AG04450 (cell line): ENCODE data around the gene SCTR. TPM values are rescaled to one million over a fixed set of nuclear protein-coding genes. Genes with fewer than 3 reads are reported as not detected.
A peak's percentile ranks its signal among the peaks of the same experiment; 100 is the strongest.

Experiments used
- CTCF ChIA-PET: fragments of 300-600, 350-600 bp; formaldehyde crosslinking; extraction: SDS; loops from one replicate; lab custom pipeline; 2022; ENCODE audit warnings: antibody characterized with exemption, inconsistent platforms; lab: Charles Lee
- POLR2A ChIA-PET: fragments of 350-600 bp; formaldehyde crosslinking; extraction: SDS; loops from one replicate; lab custom pipeline; 2021; ENCODE audit warnings: antibody characterized with exemption, inconsistent platforms; lab: Yijun Ruan, JAX
- DNase-seq: peaks from one replicate; pipeline ENCODE4 v3.0.0-alpha.2; 2011; ENCODE audit warnings: low read depth, low spot score
- H3K27ac ChIP-seq: one replicate; pipeline ENCODE4 v1.5.1; 2012; ENCODE audit warnings: low read depth, low read length, control low read depth
- H3K27me3 ChIP-seq: one replicate; pipeline ENCODE4 v1.6.0; 2012; ENCODE audit warnings: low read length; ENCODE audit not compliant: control insufficient read depth, insufficient read depth
- H3K4me3 ChIP-seq: 2 replicates; pipeline ENCODE4 v1.5.1; 2011; ENCODE audit warnings: mild to moderate bottlenecking, low read depth, low read length, control low read depth
- H3K9me3 ChIP-seq: 2 replicates; pipeline ENCODE4 v1.5.1; 2012; ENCODE audit warnings: low read length; ENCODE audit not compliant: control insufficient read depth, insufficient read depth
- polyA plus RNA-seq: library from polyadenylated mRNA; depleted of rRNA; stranded (reverse); fragments of >200 nt; gene quantifications from 2 replicates; pipeline ENCODE4 v1.2.3, GENCODE V29; 2011
- TF ChIP-seq, protein P1 (sequence below): IDR thresholded peaks from 2 replicates; pipeline ENCODE4 v1.5.1; 2011; ENCODE audit warnings: low read depth, low read length, control low read depth, inconsistent platforms

The SCTR gene
- polyA plus RNA-seq, 1 experiment, result not detected

DNA sequence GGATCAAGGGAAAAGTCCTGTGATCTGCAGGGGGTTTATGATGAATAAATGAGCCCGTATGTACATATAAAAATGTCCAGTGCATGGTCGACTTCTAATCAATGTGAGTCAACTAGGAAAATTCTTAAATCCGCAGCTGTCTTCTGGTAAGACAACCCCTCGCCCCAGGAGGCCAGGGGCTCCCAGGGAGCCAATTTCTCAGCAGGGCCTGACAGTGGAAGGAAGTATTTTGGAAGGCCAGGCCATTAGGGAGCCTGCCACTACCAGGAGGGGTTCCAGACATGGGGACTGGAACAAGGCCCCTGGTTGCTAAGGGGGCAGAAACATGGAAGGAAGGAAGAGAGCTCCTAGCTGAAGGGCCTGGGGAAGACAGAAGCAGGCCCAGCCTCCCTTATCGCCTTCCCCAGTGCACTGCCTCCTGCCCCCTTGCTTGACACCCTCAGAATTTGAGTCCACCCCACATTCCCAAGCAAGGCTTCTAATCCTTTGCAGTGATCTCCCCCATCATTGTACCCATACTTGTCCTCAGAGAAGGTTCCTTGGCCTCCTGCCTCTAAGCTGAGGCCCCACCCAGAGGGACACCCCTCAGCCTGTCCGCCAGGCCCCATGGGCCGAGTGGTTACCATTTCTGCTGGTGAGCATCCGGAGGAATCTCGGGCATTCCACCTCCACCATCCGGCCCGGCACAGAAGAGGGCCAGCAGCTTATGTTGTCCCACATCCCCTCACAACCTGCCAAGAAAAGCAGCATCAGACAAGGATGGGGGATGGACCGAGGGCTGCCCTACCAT lies 45.9 kb downstream of the SCTR start:
- TF ChIP-seq, protein P1, sequence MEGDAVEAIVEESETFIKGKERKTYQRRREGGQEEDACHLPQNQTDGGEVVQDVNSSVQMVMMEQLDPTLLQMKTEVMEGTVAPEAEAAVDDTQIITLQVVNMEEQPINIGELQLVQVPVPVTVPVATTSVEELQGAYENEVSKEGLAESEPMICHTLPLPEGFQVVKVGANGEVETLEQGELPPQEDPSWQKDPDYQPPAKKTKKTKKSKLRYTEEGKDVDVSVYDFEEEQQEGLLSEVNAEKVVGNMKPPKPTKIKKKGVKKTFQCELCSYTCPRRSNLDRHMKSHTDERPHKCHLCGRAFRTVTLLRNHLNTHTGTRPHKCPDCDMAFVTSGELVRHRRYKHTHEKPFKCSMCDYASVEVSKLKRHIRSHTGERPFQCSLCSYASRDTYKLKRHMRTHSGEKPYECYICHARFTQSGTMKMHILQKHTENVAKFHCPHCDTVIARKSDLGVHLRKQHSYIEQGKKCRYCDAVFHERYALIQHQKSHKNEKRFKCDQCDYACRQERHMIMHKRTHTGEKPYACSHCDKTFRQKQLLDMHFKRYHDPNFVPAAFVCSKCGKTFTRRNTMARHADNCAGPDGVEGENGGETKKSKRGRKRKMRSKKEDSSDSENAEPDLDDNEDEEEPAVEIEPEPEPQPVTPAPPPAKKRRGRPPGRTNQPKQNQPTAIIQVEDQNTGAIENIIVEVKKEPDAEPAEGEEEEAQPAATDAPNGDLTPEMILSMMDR, result no peak
- POLR2A ChIA-PET, result no interaction called here
- DNase-seq, result no peak
- H3K9me3 ChIP-seq, result no peaks in the 10 kb centered on the region
- H3K27ac ChIP-seq, result no peak overlapping the region
- H3K4me3 ChIP-seq, result no peak overlapping the region
- CTCF ChIA-PET, result interaction anchor here (1.1 to 4.0 kb wide), 4 partner anchors 9 to 69 kb away, joined by 3 to 41 read pairs (median 18); no protein-coding TSS in a partner anchor
- H3K27me3 ChIP-seq, result no peaks in the 10 kb centered on the region

DNA sequence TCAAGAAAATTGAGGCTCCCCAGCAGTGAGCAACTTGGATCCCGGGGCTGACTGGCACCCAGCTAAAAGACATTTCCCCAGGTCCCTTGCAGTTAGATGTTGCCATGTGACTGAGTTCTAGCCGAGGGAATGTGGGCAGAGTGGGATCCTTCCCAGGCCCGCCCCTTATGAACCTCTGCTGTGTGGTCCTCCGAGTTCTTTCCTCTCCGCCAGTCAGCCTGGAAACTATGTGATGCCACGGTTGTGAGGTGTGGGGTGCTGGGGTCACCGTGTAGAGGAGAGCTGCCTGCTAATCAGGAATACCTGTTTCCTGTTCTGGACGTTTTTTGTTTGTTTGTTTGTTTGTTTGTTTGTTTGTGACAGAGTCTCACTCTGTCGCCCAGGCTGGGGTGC lies 47.2 kb downstream of the SCTR start:
- Histone ChIP-seq H3K27me3 (no peaks in the 10 kb centered on the region), H3K4me3 (no peak overlapping the region), H3K9me3 (no peaks in the 10 kb centered on the region), H3K27ac (no peak overlapping the region)
- ChIA-PET POLR2A (no interaction called here), CTCF (interaction anchor here (0.6 to 4.0 kb wide), 18 partner anchors 10 to 595 kb away, joined by 3 to 41 read pairs (median 6); no protein-coding TSS in a partner anchor)
- no peak for DNase-seq
- TF ChIP-seq, protein P1, result no peak

DNA sequence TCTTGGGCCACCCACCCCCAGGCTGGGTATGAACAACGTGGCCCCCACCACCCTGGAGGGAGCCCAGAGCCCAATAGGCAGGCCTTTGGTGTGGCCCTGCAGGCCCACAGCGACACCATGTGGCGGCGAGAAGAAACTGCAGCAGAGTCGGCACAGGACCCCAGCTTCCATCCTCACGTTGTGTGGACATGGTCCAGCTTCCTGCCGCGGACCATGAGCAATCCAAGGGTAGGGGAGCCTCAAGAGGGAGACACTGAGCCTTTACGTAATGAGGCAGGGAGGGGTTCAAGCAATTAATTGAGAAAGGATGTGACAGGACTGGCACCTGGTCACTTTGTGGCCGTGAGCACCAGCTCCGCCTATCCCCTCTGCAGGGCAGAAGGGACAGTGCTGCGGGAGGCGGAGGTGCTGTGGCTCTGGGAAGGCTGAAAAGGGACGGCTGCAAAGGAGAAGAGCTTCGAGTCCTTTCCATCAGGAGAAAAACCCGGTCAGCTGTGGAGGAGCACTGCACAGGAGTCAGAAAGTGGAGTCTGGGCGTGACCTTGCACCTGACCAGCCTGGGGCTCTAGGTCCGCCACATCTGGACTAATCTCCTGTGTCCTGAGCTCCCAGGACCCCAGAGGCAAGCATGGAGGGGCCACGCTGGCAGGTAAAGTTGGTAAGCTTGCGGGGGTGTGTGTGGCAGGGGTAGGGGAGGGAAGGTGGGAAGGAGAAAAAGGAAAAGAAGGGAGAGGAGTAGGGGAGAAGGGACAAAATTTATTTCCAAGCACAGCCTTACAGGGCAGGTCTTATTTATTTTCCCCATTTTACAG lies 47.8 kb downstream of the SCTR start:
- CTCF ChIA-PET, result interaction anchor here (0.6 to 4.0 kb wide), 28 partner anchors 11 to 595 kb away, joined by 3 to 41 read pairs (median 4); partner anchors contain the start of gene TMEM37

GRCh38 chr2:119475857-119476244 lies 48.4 kb downstream of the SCTR start:
- POLR2A ChIA-PET, result no interaction called here
- DNase-seq, result no peak

More for the DNA sequence above, 47.8 kb downstream of the SCTR start:
- TF ChIP-seq, protein P1, result peak; percentile 91
- Histone ChIP-seq H3K27me3 (no peaks in the 10 kb centered on the region), H3K4me3 (no peak overlapping the region), H3K27ac (no peak overlapping the region), H3K9me3 (no peaks in the 10 kb centered on the region)
- DNase-seq, result peak; percentile 10
- POLR2A ChIA-PET, result no interaction called here

More at GRCh38 chr2:119475857-119476244, 48.4 kb downstream of the SCTR start:
- H3K9me3 ChIP-seq, result no peaks in the 10 kb centered on the region
- TF ChIP-seq, protein P1, result no peak
- no peak overlapping the region for H3K4me3 ChIP-seq
- CTCF ChIA-PET, result interaction anchor here (0.7 to 4.0 kb wide), 22 partner anchors 9 to 594 kb away, joined by 3 to 41 read pairs (median 6); partner anchors contain the start of gene TMEM37
- no peaks in the 10 kb centered on the region for H3K27me3 ChIP-seq
- H3K27ac ChIP-seq, result no peak overlapping the region
